H9 (cell line): ENCODE data around the gene IBA57. TPM values are rescaled to one million over a fixed set of nuclear protein-coding genes. Genes with fewer than 3 reads are reported as not detected.
A peak's percentile ranks its signal among the peaks of the same experiment; 100 is the strongest.

ENCODE experiments used
- DNase-seq: peaks from one replicate; pipeline ENCODE4 v3.0.0-alpha.2; 2017
- H2AFZ ChIP-seq: one replicate; pipeline ENCODE4 v1.6.1; 2013; ENCODE audit warnings: mild to moderate bottlenecking, low read length, control low read depth, moderate library complexity
- H2AK5ac ChIP-seq: 2 replicates; pipeline ENCODE4 v1.6.1; 2013; ENCODE audit warnings: low read length, control low read depth, mixed read lengths; ENCODE audit not compliant: insufficient read length
- H2BK120ac ChIP-seq: one replicate; pipeline ENCODE4 v1.6.1; 2013; ENCODE audit warnings: low read depth, mild to moderate bottlenecking, low read length, control low read depth, inconsistent platforms; ENCODE audit not compliant: poor library complexity, severe bottlenecking
- H2BK12ac ChIP-seq: 2 replicates; pipeline ENCODE4 v1.6.1; 2013; ENCODE audit warnings: low read length, control low read depth, mixed read lengths, low read depth; ENCODE audit not compliant: insufficient read length
- H2BK15ac ChIP-seq: 2 replicates; pipeline ENCODE4 v1.6.1; 2013; ENCODE audit warnings: low read depth, low read length, control low read depth
- H2BK20ac ChIP-seq: one replicate; pipeline ENCODE4 v1.6.1; 2013; ENCODE audit warnings: low read depth, mild to moderate bottlenecking, low read length, control low read depth, inconsistent platforms; ENCODE audit not compliant: poor library complexity, severe bottlenecking
- H2BK5ac ChIP-seq: 2 replicates; pipeline ENCODE4 v1.6.1; 2013; ENCODE audit warnings: low read length, control low read depth, mixed read lengths; ENCODE audit not compliant: insufficient read length
- H3K14ac ChIP-seq: 2 replicates; pipeline ENCODE4 v1.6.1; 2013; ENCODE audit warnings: low read length, control low read depth; ENCODE audit not compliant: insufficient read depth
- H3K18ac ChIP-seq: 2 replicates; pipeline ENCODE4 v1.6.1; 2013; ENCODE audit warnings: low read depth, mild to moderate bottlenecking, mixed read lengths, low read length, control low read depth; ENCODE audit not compliant: insufficient read length
- H3K23ac ChIP-seq: 2 replicates; pipeline ENCODE4 v1.6.1; 2013; ENCODE audit warnings: low read length, control low read depth, mixed read lengths, low read depth; ENCODE audit not compliant: insufficient read length
- H3K23me2 ChIP-seq: 2 replicates; pipeline ENCODE4 v1.6.1; 2013; ENCODE audit warnings: low read depth, mild to moderate bottlenecking, mixed read lengths, low read length, control low read depth; ENCODE audit not compliant: insufficient read length, poor library complexity, severe bottlenecking
- H3K27ac ChIP-seq: 2 replicates; pipeline ENCODE4 v1.5.1; 2013; ENCODE audit warnings: low read length, control low read depth, mixed read lengths, low read depth; ENCODE audit not compliant: insufficient read length
- H3K27me3 ChIP-seq: 2 replicates; pipeline ENCODE4 v1.6.1; 2013; ENCODE audit warnings: low read length, control low read depth, inconsistent platforms; ENCODE audit not compliant: insufficient read depth
- H3K4ac ChIP-seq: 2 replicates; pipeline ENCODE4 v1.6.1; 2013; ENCODE audit warnings: low read depth, mild to moderate bottlenecking, control low read depth, inconsistent platforms, low read length, moderate library complexity
- H3K4me1 ChIP-seq: 2 replicates; pipeline ENCODE4 v1.6.1; 2013; ENCODE audit warnings: low read length, control low read depth, inconsistent platforms; ENCODE audit not compliant: insufficient read depth
- H3K4me2 ChIP-seq: 2 replicates; pipeline ENCODE4 v1.6.1; 2013; ENCODE audit warnings: low read length, control low read depth, mixed read lengths; ENCODE audit not compliant: insufficient read length, insufficient read depth
- H3K56ac ChIP-seq: 2 replicates; pipeline ENCODE4 v1.6.1; 2013; ENCODE audit warnings: low read depth, mild to moderate bottlenecking, mixed read lengths, low read length, control low read depth; ENCODE audit not compliant: insufficient read length
- H3K79me1 ChIP-seq: 2 replicates; pipeline ENCODE4 v1.6.1; 2013; ENCODE audit warnings: low read depth, mild to moderate bottlenecking, moderate library complexity, low read length, control low read depth, inconsistent platforms; ENCODE audit not compliant: insufficient read depth, poor library complexity, severe bottlenecking
- H3K79me2 ChIP-seq: 2 replicates; pipeline ENCODE4 v1.6.1; 2013; ENCODE audit warnings: low read length, control low read depth, inconsistent platforms; ENCODE audit not compliant: insufficient read depth
- H3K9ac ChIP-seq: 2 replicates; pipeline ENCODE4 v1.6.1; 2013; ENCODE audit warnings: low read length, control low read depth, mixed read lengths; ENCODE audit not compliant: insufficient read length; ENCODE audit errors: extremely low read depth
- H3K9me3 ChIP-seq: one replicate; pipeline ENCODE4 v1.6.1; 2013; ENCODE audit warnings: low read depth, low read length, inconsistent platforms; ENCODE audit not compliant: control insufficient read depth
- H3T11ph ChIP-seq: one replicate; pipeline ENCODE4 v1.6.1; 2013; ENCODE audit warnings: mild to moderate bottlenecking, low read length, control low read depth, inconsistent platforms
- H4K20me1 ChIP-seq: one replicate; pipeline ENCODE4 v1.6.1; 2013; ENCODE audit not compliant: control insufficient read depth, insufficient read length, insufficient read depth
- H4K5ac ChIP-seq: 2 replicates; pipeline ENCODE4 v1.6.1; 2013; ENCODE audit warnings: low read depth, mild to moderate bottlenecking, mixed read lengths, low read length, control low read depth; ENCODE audit not compliant: insufficient read length
- H4K8ac ChIP-seq: replicated peaks from 2 replicates; pipeline ENCODE4 v1.6.1; 2013; ENCODE audit warnings: low read length, control low read depth, mixed read lengths, low read depth; ENCODE audit not compliant: insufficient read length
- H4K91ac ChIP-seq: 2 replicates; pipeline ENCODE4 v1.6.1; 2013; ENCODE audit warnings: low read depth, mild to moderate bottlenecking, moderate library complexity, mixed read lengths, low read length, control low read depth; ENCODE audit not compliant: insufficient read length
- H3K27ac Mint-ChIP-seq, 3 experiments: 2 replicates in 2 of 3; 3 replicates in 1 of 3; pipeline ENCODE4 v1.8.0; 2020 to 2021; ENCODE audit warnings: mixed read lengths in 3 of 3, mild to moderate bottlenecking in 1 of 3, moderate library complexity in 1 of 3
- H3K27me3 Mint-ChIP-seq: 2 replicates; pipeline ENCODE4 v1.8.0; 2021; ENCODE audit warnings: low read depth, mild to moderate bottlenecking, moderate library complexity, mixed read lengths
- H3K36me3 Mint-ChIP-seq, 3 experiments: 2 replicates in 2 of 3; 3 replicates in 1 of 3; pipeline ENCODE4 v1.8.0; 2020 to 2021; ENCODE audit warnings: low read depth in 3 of 3, mixed read lengths in 3 of 3; ENCODE audit not compliant: insufficient read depth in 1 of 3
- H3K4me1 Mint-ChIP-seq, 2 experiments: 2 replicates each; pipeline ENCODE4 v1.8.0; 2020; ENCODE audit warnings: mixed read lengths in 2 of 2
- H3K4me3 Mint-ChIP-seq, 2 experiments: 2 replicates in 1 of 2; 3 replicates in 1 of 2; pipeline ENCODE4 v1.8.0; 2020 to 2021; ENCODE audit warnings: mild to moderate bottlenecking in 2 of 2, mixed read lengths in 2 of 2, moderate library complexity in 1 of 2
- H3K9me3 Mint-ChIP-seq, 2 experiments: 2 replicates in 1 of 2; 3 replicates in 1 of 2; pipeline ENCODE4 v1.8.0; 2020; ENCODE audit warnings: mild to moderate bottlenecking in 2 of 2, mixed read lengths in 2 of 2, moderate library complexity in 1 of 2
- WGBS: extraction: QIAGEN DNeasy Blood & Tissue Kit; methylation state at CpG from one replicate; pipeline ENCODE4 v1.1.7; 2013; ENCODE audit warnings: missing lambda C conversion rate, low lambda C conversion rate, mixed read lengths; ENCODE audit not compliant: insufficient read length; ENCODE audit errors: extremely low coverage; 5-methylcytosine and 5-hydroxymethylcytosine counted together
- total RNA-seq: library from RNA; stranded (reverse); gene quantifications from 2 replicates; pipeline ENCODE4 v1.2.1, GENCODE V29; 2021
- TF ChIP-seq, protein P1 (sequence below): fragments of 200-600 bp; sonication (generic); conservative IDR thresholded peaks from 3 replicates; pipeline ENCODE4 v1.8.0; 2021; ENCODE audit warnings: antibody characterized with exemption, mild to moderate bottlenecking

The IBA57 gene
- total RNA-seq, 1 experiment from 2014 or later: 12.6 TPM

GRCh38 chr1:228174482-228175315, 9.1 kb downstream of the IBA57 start:
- H3K56ac ChIP-seq: no peak overlapping the region
- H3K79me2 ChIP-seq: 0 out of 2 replicates have a peak, but pooled peaks cover 1% of the 10 kb centered on the region
- no peaks in the 10 kb centered on the region for H3K27me3 ChIP-seq
- H3K4ac ChIP-seq: no peak overlapping the region
- no peaks in the 10 kb centered on the region for H3K4me1 ChIP-seq
- DNase-seq: peak; percentile 86
- H2BK12ac ChIP-seq: no peak overlapping the region
- WGBS: no CpG with 5 or more reads among the region's 52 CpGs
- no peaks in the 10 kb centered on the region for H3K23me2 ChIP-seq
- no peak overlapping the region for H2AK5ac ChIP-seq
- H3K9me3 ChIP-seq: no peaks in the 10 kb centered on the region
- no peak overlapping the region for H4K91ac ChIP-seq
- TF ChIP-seq, protein P1, sequence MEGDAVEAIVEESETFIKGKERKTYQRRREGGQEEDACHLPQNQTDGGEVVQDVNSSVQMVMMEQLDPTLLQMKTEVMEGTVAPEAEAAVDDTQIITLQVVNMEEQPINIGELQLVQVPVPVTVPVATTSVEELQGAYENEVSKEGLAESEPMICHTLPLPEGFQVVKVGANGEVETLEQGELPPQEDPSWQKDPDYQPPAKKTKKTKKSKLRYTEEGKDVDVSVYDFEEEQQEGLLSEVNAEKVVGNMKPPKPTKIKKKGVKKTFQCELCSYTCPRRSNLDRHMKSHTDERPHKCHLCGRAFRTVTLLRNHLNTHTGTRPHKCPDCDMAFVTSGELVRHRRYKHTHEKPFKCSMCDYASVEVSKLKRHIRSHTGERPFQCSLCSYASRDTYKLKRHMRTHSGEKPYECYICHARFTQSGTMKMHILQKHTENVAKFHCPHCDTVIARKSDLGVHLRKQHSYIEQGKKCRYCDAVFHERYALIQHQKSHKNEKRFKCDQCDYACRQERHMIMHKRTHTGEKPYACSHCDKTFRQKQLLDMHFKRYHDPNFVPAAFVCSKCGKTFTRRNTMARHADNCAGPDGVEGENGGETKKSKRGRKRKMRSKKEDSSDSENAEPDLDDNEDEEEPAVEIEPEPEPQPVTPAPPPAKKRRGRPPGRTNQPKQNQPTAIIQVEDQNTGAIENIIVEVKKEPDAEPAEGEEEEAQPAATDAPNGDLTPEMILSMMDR: 0 out of 3 replicates have a peak, but pooled peaks have one; percentile 12
- H3T11ph ChIP-seq: no peak overlapping the region
- H3K23ac ChIP-seq: no peak overlapping the region
- H3K18ac ChIP-seq: no peak overlapping the region
- Mint-ChIP-seq H3K4me3 (no peak overlapping the region), H3K27me3 (no peaks in the 10 kb centered on the region; the same call in none of the 2 replicates), H3K4me1 (no peaks in the 10 kb centered on the region), H3K9me3 (no peaks in the 10 kb centered on the region), H3K36me3 (no peaks in the 10 kb centered on the region; a peak in 1 of 7 replicates), H3K27ac (no peak overlapping the region)
- H4K8ac ChIP-seq: no peak overlapping the region
- H3K27ac ChIP-seq: no peak overlapping the region
- H3K9ac ChIP-seq: no peak overlapping the region
- no peak overlapping the region for H2BK120ac ChIP-seq
- no peaks in the 10 kb centered on the region for H4K20me1 ChIP-seq
- H3K14ac ChIP-seq: no peak overlapping the region; the same call in 1 of the 2 replicates
- no peak overlapping the region for H2BK15ac ChIP-seq
- H3K4me2 ChIP-seq: no peak overlapping the region
- no peak overlapping the region for H2AFZ ChIP-seq
- H2BK5ac ChIP-seq: no peak overlapping the region
- H3K79me1 ChIP-seq: no peaks in the 10 kb centered on the region
- H2BK20ac ChIP-seq: no peak overlapping the region
- H4K5ac ChIP-seq: no peak overlapping the region
